Adrenal gland (tissue), 5 donors: ENCODE measurements around the gene KRT1.

Experiments used
- CTCF ChIP-seq, 6 experiments: fragments of 450-650 bp in 4 of 6; fragments of 200-600 bp in 2 of 6; sonication (generic) in 1 of 6; IDR thresholded peaks; 1 replicate in 5 of 6; 2 replicates in 1 of 6; pipeline versions ENCODE4 v1.5.1 to v1.8.0; 2016 to 2021; ENCODE audit warnings: antibody characterized with exemption in 6 of 6, mild to moderate bottlenecking in 2 of 6, moderate library complexity in 1 of 6
- POLR2A ChIP-seq, 2 donors: fragments of 450-650 bp; IDR thresholded peaks; one replicate each; pipeline ENCODE4 v1.6.1; 2017; ENCODE audit warnings: antibody characterized with exemption in 2 of 2, mild to moderate bottlenecking in 2 of 2, moderate library complexity in 1 of 2
- donor health status: DM: no; HTN: no; CAD: no.

GRCh38 chr12:52695039-52695438 lies 14.8 kb upstream of the KRT1 start:
- TF ChIP-seq CTCF (IDR thresholded peaks at IDR 0.05) (no peak), POLR2A (IDR thresholded peaks at IDR 0.05) (no peak)
